Stimulated activated CD8-positive, alpha-beta memory T cell treated with anti-CD3 and anti-CD28 coated beads, Interleukin-15, amount 100 ng/mL, for 1 hour (primary cell): ENCODE results near the gene ITPK1.

Experiments used
- DNase-seq: peaks from one replicate; pipeline ENCODE4 v3.0.0-alpha.2; 2020; ENCODE audit warnings: low read depth

Gene ITPK1

DNA sequence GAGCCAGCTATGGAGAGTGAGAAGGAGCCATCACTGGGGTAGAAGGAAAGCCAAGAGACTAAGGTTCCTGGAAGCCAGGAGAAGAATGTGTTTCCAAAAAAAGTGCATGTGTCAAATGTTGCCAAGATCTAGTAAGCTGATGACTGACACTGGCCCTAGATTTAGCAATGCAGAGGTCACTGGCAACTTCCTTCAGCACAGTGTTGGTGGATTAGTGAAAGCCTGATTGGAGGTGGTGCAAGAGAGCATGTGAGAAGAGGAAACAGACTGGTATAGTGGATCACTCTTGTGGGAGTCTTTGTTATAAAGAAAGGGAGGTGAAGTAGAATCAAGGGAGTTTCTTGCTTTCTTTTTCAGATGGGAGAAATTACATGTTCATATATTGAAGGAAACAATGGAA lies 226.8 kb downstream of the ITPK1 start:
- DNase-seq = no peak

DNA sequence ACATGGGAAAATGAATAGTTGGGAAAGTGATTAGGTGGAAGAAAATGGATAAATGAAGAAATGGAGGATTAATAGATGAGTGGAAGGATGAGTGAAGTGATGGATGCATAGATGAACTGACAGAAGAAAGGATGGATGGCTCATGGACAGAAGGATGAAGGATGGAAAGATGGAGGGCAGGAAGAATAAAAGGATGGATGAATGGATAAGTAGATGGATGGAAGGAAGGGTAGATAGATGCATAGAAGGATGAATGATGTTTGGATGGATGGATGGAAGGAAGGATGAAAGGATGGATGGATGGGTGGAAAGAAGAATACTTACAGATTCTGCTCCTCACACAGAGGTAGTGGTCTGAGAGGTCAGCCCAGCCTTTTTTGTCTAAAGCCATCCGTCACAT lies 228.6 kb downstream of the ITPK1 start:
- DNase-seq = no peak
